ENCODE measurements around the gene ABCC5.

The ABCC5 gene

DNA sequence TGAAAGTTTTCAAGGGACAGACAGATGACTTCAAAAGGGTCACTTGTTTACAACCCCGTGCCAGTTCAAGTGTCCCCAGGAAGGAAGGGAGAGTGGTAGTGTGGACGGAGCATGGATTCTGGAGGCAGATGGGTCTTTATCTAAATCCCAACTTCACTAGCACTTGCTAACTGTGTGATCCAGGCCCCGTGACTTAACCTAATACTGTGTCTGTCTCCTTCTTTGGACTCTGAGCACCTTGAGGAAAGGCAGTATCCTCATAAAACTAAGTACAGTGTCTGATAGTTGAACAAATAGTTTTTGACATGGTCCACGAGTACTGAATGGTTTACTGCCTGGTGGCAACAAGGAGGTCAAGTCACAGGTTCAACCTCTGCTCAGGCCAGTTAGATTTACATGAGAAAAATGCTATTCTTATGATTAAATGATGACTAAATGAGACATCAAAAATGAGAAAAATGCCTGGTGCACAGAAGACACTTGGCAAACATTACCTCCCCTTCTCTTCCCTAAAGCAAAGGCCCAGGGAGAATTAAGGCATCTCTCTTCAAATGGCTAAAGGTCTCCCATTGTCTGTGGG lies 48.9 kb downstream of the ABCC5 start:
- DNase-seq: no peak

DNA sequence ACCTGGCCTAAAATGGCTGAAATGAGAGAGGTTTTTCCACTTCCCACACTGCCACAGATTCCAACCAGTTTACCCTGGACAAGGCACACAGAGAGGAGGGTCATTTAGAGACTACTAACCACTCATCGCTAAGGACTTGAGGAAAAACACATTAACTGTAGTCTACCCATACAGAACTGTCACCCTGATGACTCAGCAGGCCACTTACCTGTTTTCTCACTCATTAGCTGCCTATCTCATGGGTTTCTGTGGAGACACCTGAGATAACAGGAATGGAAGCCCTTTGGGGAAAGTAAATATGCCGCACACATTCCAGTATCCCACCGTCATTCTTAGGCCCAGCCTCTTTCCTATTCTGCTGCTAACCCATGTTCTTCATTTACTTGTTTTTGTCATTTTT lies 50.0 kb downstream of the ABCC5 start:
- DNase-seq: no peak

DNA sequence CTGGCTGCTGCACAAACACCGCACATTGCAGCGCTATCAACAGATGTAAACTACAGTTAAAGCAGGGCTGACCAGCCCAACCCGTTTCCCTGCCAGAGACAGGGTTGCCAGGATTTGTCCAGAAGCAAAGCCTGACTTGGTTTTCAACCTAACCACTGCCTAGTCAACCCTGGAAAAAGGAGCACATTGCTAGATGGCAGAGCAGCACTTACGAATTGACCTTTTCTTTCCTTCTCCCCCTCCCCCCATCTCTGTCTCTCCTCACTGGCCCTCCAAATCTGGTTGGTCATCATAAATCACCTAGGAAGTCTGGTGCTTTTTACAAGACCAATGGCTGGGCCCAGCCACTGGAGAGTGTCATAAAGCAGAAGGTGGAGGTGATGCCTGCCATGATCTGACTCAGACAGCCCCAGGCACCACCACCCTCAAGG lies 51.3 kb downstream of the ABCC5 start:
- no peak for DNase-seq

DNA sequence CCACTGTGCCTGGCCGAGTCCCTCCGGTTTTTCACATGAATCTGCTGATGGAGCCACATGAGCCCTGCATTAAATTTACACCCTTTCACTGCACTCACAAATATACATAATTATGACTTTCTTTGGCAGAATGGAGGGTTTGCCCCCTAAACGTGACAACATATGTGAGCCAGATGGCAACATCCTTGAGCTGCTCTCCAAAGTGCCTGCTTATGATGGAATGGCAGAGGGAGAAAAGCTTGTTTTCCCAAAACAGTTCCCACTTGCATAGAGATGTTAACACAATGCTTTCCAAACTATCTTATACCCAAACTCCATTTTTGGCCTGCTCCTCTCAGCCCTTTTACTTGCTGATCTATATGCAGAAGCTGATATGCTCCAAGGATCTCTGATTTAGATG lies 54.9 kb downstream of the ABCC5 start:
- DNase-seq: no peak

GRCh38 chr3:183959214-183959613 lies 58.5 kb downstream of the ABCC5 start:
- no peak for DNase-seq

DNA sequence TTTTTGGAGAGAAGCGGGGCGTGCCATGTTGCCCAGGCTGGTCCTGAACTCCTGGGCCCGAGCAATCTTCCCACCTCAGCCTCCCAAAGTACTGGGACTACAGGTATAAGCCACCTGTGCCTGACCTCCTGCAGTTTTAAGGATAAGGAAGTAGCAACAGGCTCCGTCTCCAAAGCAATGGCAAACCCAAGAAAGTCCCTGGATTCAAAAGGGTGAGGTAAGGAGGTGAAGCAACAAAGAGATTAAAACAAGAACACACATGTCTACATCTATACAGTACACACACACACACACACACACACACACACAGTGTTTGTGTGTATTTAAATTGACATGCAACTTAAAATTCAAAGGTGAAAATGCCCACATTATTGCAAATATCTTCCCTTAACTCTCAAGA lies 58.9 kb downstream of the ABCC5 start:
- DNase-seq: no peak

GRCh38 chr3:183958226-183958625 lies 59.5 kb downstream of the ABCC5 start:
- DNase-seq: no peak

DNA sequence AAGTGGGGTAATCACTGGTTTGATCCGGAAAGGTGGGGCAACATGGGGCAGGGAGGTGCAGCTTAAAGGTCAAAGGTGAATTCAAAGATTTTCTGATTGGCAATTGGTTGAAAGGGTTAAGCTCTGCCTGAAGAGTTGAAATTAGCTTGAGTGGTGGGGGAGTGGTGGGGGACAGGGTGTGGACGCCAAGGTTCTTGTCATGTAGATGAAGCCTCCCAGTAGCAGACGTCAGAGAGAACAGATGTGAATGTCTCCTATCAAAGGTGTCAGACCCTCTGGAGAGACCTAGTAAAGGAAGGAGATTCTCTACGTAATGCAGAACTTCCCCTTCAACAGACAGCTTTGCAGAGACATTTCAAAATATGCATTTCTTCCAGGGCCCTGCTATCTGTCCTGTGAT lies 62.8 kb downstream of the ABCC5 start:
- DNase-seq: no peak

- DNase-seq: no peak
These were observed 64.1 kb downstream of the ABCC5 start for GRCh38 chr3:183953471-183954070.

DNA sequence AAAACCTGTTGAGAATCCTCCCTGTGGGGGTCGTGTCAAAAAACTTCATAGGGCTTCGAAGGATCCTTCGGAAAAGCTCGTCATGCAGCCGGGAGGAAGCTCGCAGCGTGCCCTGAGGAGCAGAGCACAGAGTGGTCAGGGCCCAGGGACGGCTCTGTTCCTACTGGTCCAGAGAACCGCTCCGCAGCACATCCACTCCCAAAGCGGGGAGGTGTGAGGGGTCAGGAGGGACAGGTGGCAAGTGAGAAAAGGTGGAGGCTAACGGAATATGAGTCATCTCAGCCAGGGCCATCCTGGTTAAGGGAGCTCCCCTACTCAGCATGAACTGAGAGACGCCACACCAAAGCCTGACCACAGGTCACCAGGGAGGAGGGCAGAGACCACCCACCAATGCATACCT lies 66.2 kb downstream of the ABCC5 start:
- no peak for DNase-seq

DNA sequence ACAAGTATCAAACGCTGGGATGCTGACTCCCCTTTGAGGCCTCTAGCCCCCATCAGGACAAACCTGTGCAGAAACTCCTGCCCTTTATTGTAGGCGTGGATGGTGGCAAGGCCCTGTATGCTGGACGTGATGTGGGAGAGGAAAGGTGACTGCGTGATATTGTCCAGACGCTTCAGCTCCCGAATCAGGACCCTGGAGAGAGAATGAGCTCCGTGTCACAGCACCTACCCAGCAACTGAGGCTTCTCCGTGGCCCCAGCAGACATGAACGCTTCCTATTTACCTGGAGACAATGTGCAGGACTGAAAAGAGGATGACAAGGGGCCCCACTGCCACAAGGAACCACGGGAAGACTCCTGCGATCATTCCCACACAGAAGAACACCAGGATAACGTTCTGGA lies 68.0 kb downstream of the ABCC5 start:
- no peak for DNase-seq

- no peak for DNase-seq
These were observed 71.6 kb downstream of the ABCC5 start for GRCh38 chr3:183946037-183946436.

GRCh38 chr3:183944775-183945174 lies 72.9 kb downstream of the ABCC5 start:
- no peak for DNase-seq

GRCh38 chr3:183943739-183944138 lies 73.9 kb downstream of the ABCC5 start:
- DNase-seq: no peak

- DNase-seq: no peak
These were observed 76.5 kb downstream of the ABCC5 start for GRCh38 chr3:183941216-183941615.

- no peak for DNase-seq
These were observed 79.9 kb downstream of the ABCC5 start for GRCh38 chr3:183937601-183938286.

DNA sequence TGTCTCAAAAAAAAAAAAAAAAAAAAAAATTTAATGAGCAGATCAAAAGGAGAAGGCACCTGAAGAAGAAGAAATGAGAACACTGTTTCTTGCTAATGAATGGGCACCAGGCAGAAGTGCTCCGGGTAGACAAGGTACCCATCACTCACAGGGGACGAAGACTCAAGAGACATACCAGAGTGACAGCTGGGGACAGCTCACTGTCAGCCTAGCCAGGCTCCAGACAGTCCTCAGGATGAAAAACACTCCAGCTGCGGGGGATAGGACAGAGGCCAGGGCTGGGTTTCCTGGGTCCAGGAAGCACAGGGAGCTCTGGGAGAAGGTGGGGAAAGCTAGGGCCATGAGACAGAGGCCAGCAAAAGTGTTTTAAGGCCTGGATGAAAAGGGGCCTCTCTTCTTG lies 84.5 kb downstream of the ABCC5 start:
- DNase-seq: no peak

- DNase-seq: no peak
These were observed 85.8 kb downstream of the ABCC5 start for GRCh38 chr3:183931881-183932280.

DNA sequence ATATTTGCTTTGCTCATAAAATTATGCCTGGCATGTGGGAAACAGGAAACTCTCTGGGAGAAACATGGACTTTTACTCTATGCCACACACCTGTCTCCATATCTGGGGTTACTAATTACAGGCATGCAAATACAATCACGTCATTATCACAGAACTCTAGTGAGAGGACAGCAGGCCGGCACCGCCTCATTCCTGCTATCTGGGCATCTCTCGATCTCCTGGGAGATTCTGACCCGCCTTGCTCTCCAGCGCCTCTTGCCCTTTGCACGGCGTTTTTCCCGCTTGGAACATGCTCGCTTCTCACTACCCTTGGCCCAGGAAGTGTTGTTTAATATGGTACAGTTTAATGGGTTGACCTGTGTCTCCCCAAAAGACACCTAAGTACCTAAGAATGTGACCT lies 87.6 kb downstream of the ABCC5 start:
- no peak for DNase-seq

- no peak for DNase-seq
These were observed 90.6 kb downstream of the ABCC5 start for GRCh38 chr3:183927059-183927458.

DNA sequence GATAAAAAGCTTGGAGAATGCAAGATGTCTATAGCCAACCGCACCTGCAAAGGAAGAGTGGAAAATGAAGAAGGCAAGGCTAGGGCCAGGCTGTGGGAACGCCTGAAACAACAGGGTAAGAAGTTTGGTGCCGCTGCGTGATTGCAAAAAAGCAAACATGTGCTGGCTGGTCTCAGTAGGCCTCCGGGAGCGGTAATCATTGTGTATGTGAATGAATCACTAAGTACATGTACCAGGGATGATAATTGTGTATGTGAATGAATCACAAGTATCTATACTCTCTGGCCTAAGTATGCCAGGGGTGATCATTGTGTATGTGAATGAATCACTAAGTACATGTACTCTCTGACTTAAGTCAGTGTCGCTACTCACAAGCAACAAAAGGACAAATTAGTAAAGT lies 92.7 kb downstream of the ABCC5 start:
- DNase-seq: no peak

DNA sequence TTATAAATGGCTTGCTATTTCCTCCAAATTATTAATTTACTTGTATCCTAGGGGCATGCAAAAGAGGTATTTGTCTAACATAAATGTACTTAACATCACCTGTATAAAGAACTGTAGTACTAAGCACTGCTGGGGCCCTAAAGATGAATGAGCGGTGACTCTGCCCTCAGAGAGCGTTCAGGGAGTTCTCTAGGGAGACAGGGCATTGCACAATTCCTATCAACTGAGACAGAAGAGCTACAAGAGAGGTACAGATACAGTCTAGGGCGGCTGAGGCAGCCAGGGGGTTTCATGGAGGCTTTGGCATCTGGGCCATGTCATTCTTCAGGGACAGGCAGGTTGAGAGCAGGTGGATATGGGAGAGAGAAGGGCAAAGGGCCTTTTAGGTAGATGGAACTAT lies 93.1 kb downstream of the ABCC5 start:
- DNase-seq: no peak

GRCh38 chr3:183922421-183922820 lies 95.3 kb downstream of the ABCC5 start:
- DNase-seq: no peak

- DNase-seq: no peak
These were observed 96.6 kb downstream of the ABCC5 start for GRCh38 chr3:183921096-183921495.

- DNase-seq: no peak
These were observed 97.3 kb downstream of the ABCC5 start for GRCh38 chr3:183920416-183920815.
